Trophoblast cell (in vitro differentiated cells and primary cell): ENCODE results near the gene CEP41.
"Not testable (repeated sequence)": the region's sequence is repeated elsewhere in the genome, so short reads cannot be mapped to it uniquely, and the experiment has no call there.

Experiments used
- DNase-seq, 2 donors: peaks; one replicate each; pipeline ENCODE4 v3.0.0-alpha.2; 2016
- H2AFZ ChIP-seq: 2 replicates; pipeline ENCODE4 v1.6.1; 2013; ENCODE audit warnings: low read length, moderate library complexity, mild to moderate bottlenecking; ENCODE audit not compliant: insufficient read depth, poor library complexity
- H2AK5ac ChIP-seq: 2 replicates; pipeline ENCODE4 v1.6.1; 2013; ENCODE audit warnings: mild to moderate bottlenecking, low read length
- H2BK120ac ChIP-seq: 2 replicates; pipeline ENCODE4 v1.6.1; 2013; ENCODE audit warnings: low read length, mild to moderate bottlenecking, moderate library complexity; ENCODE audit not compliant: insufficient read depth, poor library complexity
- H2BK12ac ChIP-seq: 2 replicates; pipeline ENCODE4 v1.6.1; 2013; ENCODE audit warnings: mild to moderate bottlenecking, low read length, moderate library complexity
- H2BK5ac ChIP-seq: 2 replicates; pipeline ENCODE4 v1.6.1; 2013; ENCODE audit warnings: low read length, low read depth, moderate library complexity, mild to moderate bottlenecking; ENCODE audit not compliant: poor library complexity
- H3K14ac ChIP-seq: 2 replicates; pipeline ENCODE4 v1.6.1; 2013; ENCODE audit warnings: mild to moderate bottlenecking, low read length
- H3K18ac ChIP-seq: 2 replicates; pipeline ENCODE4 v1.6.1; 2013; ENCODE audit warnings: mild to moderate bottlenecking, low read length
- H3K23ac ChIP-seq: 2 replicates; pipeline ENCODE4 v1.6.1; 2013; ENCODE audit warnings: low read length
- H3K27ac ChIP-seq: 2 replicates; pipeline ENCODE4 v1.5.1; 2013; ENCODE audit warnings: low read depth, mild to moderate bottlenecking, inconsistent platforms, low read length, moderate library complexity
- H3K27me3 ChIP-seq: 2 replicates; pipeline ENCODE4 v1.6.1; 2013; ENCODE audit warnings: inconsistent platforms, mild to moderate bottlenecking, low read length, moderate library complexity; ENCODE audit not compliant: insufficient read depth
- H3K36me3 ChIP-seq, 2 experiments: 1 replicate in 1 of 2; 2 replicates in 1 of 2; pipeline ENCODE4 v1.6.1; 2013; ENCODE audit warnings: low read length in 2 of 2, mild to moderate bottlenecking in 2 of 2, moderate library complexity in 1 of 2; ENCODE audit not compliant: insufficient read depth in 2 of 2, control insufficient read depth in 1 of 2
- H3K4ac ChIP-seq: 2 replicates; pipeline ENCODE4 v1.6.1; 2013; ENCODE audit warnings: low read depth, mild to moderate bottlenecking, low read length, moderate library complexity
- H3K4me1 ChIP-seq, 2 experiments: 1 replicate in 1 of 2; 2 replicates in 1 of 2; pipeline ENCODE4 v1.6.1; 2013; ENCODE audit warnings: low read length in 2 of 2, mild to moderate bottlenecking in 2 of 2, moderate library complexity in 1 of 2; ENCODE audit not compliant: insufficient read depth in 2 of 2, control insufficient read depth in 1 of 2
- H3K4me2 ChIP-seq: 2 replicates; pipeline ENCODE4 v1.6.1; 2013; ENCODE audit warnings: inconsistent platforms, mild to moderate bottlenecking, low read length, moderate library complexity
- H3K4me3 ChIP-seq: 2 replicates; pipeline ENCODE4 v1.5.1; 2013; ENCODE audit warnings: mild to moderate bottlenecking, low read depth, low read length, inconsistent platforms
- H3K79me1 ChIP-seq: one replicate; pipeline ENCODE4 v1.6.1; 2013; ENCODE audit warnings: low read length
- H3K79me2 ChIP-seq: 2 replicates; pipeline ENCODE4 v1.6.1; 2013; ENCODE audit warnings: low read length, mild to moderate bottlenecking; ENCODE audit not compliant: control insufficient read depth, insufficient read depth, poor library complexity
- H3K9ac ChIP-seq: 2 replicates; pipeline ENCODE4 v1.6.1; 2013; ENCODE audit warnings: mild to moderate bottlenecking, low read length
- H3K9me3 ChIP-seq: 2 replicates; pipeline ENCODE4 v1.6.1; 2013; ENCODE audit warnings: low read depth, mild to moderate bottlenecking, control low read depth, inconsistent platforms, low read length; ENCODE audit not compliant: insufficient read depth
- H4K12ac ChIP-seq: 2 replicates; pipeline ENCODE4 v1.6.1; 2013; ENCODE audit warnings: low read depth, mild to moderate bottlenecking, low read length, moderate library complexity
- H4K8ac ChIP-seq: 2 replicates; pipeline ENCODE4 v1.6.1; 2013; ENCODE audit warnings: low read depth, mild to moderate bottlenecking, low read length, moderate library complexity
- H4K91ac ChIP-seq: one replicate; pipeline ENCODE4 v1.6.1; 2013; ENCODE audit warnings: low read depth, mild to moderate bottlenecking, low read length, moderate library complexity
- WGBS: extraction: QIAGEN DNeasy Blood & Tissue Kit; methylation state at CpG from one replicate; pipeline ENCODE4 v1.1.7; 2013; ENCODE audit warnings: missing lambda C conversion rate; ENCODE audit not compliant: insufficient read length, insufficient coverage; ENCODE audit errors: extremely low coverage; 5-methylcytosine and 5-hydroxymethylcytosine counted together

CEP41 gene

DNA sequence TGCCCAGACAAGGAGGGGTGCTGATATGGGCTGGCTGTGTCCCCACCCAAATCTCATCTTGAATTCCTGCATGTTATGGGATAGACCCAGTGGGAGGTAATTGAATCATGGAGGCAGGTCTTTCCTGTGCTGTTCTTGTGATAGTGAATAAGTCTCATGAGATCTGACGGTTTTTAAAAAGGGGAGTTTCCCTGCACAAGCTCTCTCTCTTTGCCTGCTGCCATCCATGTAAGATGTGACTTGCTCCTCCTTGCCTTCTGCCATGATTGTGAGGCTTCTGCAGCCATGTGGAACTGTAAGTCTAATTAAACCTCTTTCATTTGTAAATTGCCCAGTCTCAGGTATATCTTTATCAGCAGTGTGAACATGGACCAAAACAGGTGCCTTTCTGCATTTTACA lies 64.4 kb downstream of the CEP41 start:
- H3K27ac ChIP-seq, H4K91ac ChIP-seq, H3K36me3 ChIP-seq, H4K8ac ChIP-seq, H3K4me2 ChIP-seq, H3K14ac ChIP-seq, DNase-seq, H3K27me3 ChIP-seq, H2AK5ac ChIP-seq, H4K12ac ChIP-seq, H3K23ac ChIP-seq, H3K9ac ChIP-seq, H3K4ac ChIP-seq, H2BK5ac ChIP-seq, H2BK12ac ChIP-seq, H2BK120ac ChIP-seq, H3K18ac ChIP-seq, H2AFZ ChIP-seq, H3K4me3 ChIP-seq: not testable (repeated sequence)
- Histone ChIP-seq H3K79me1 (peaks cover 46% of the 10 kb centered on the region), H3K79me2 (peaks cover 11% of the 10 kb centered on the region), H3K4me1 (peaks cover 23 to 37% of the 10 kb centered on the region in 2 experiments), H3K9me3 (peaks cover 14% of the 10 kb centered on the region)
- no CpG with 5 or more reads among the region's 1 CpG for WGBS

- Histone ChIP-seq H3K79me1 (peaks cover 53% of the 10 kb centered on the region), H3K79me2 (peaks cover 15% of the 10 kb centered on the region), H3K14ac (peak overlapping the region; percentile 99), H2AK5ac (peak overlapping the region; percentile 100), H4K8ac (peak overlapping the region; percentile 91), H3K36me3 (no peaks in the 10 kb centered on the region), H3K9ac (no peak overlapping the region), H3K4me2 (peak overlapping the region; percentile 2), H3K27ac (peak overlapping the region; percentile 100), H2AFZ (peak overlapping the region; percentile 98), H3K23ac (no peak overlapping the region), H2BK120ac (peak overlapping the region; percentile 100), H3K27me3 (no peaks in the 10 kb centered on the region), H3K18ac (peak overlapping the region; percentile 97), H4K91ac (peak overlapping the region; percentile 100), H3K4me1 (peaks cover 26 to 39% of the 10 kb centered on the region in 2 experiments), H2BK12ac (peak overlapping the region; percentile 100), H2BK5ac (peak overlapping the region; percentile 100), H3K9me3 (peaks cover 12% of the 10 kb centered on the region), H3K4me3 (no peak overlapping the region), H3K4ac (peak overlapping the region; percentile 97), H4K12ac (peak overlapping the region; percentile 64)
- WGBS: no CpG with 5 or more reads among the region's 6 CpGs
- no peak for DNase-seq
Measured at GRCh38 chr7:130374507-130374906, 66.3 kb downstream of the CEP41 start.

GRCh38 chr7:130372402-130373165 lies 68.2 kb downstream of the CEP41 start:
- Histone ChIP-seq H4K12ac (no peak overlapping the region), H3K79me1 (peaks cover 57% of the 10 kb centered on the region), H3K27ac (peak overlapping the region; percentile 100), H3K4ac (peak overlapping the region; percentile 62), H2BK12ac (peak overlapping the region; percentile 70), H3K9ac (no peak overlapping the region), H3K4me2 (no peak overlapping the region), H2AFZ (peak overlapping the region; percentile 14), H2AK5ac (peak overlapping the region; percentile 81), H3K36me3 (no peaks in the 10 kb centered on the region), H3K9me3 (peaks cover 10% of the 10 kb centered on the region), H3K23ac (no peak overlapping the region), H3K4me1 (peaks cover 32 to 39% of the 10 kb centered on the region in 2 experiments), H3K18ac (peak overlapping the region; percentile 72), H3K14ac (peak overlapping the region; percentile 80), H4K91ac (peak overlapping the region; percentile 86), H3K79me2 (peaks cover 17% of the 10 kb centered on the region), H4K8ac (peak overlapping the region; percentile 20), H3K4me3 (no peak overlapping the region), H3K27me3 (no peaks in the 10 kb centered on the region), H2BK5ac (peak overlapping the region; percentile 97), H2BK120ac (peak overlapping the region; percentile 81)
- no peak for DNase-seq
- WGBS: no CpG with 5 or more reads among the region's 11 CpGs

DNA sequence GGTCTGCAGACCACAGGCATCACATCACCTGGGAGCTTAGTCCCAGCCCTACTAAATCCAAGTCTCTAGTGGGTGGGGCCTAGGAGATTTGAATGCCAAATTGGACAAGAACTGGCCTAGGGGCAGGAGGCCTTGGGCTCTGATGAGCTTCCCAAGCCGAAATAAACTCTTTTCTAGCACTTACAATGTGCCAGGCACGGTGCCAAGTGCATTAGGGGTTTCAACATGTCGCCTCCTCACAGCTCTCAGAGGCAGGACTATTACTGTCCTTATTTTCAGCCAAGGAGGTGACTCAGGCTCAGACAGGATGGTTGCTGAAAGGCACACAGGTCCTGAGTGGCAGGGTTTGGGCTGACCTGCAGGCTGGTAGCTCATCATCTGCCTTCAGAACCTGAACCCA lies 69.8 kb downstream of the CEP41 start:
- H3K4me2 ChIP-seq: no peak overlapping the region
- peak overlapping the region; percentile 72 for H3K18ac ChIP-seq
- H3K79me1 ChIP-seq: peaks cover 63% of the 10 kb centered on the region
- H2BK12ac ChIP-seq: peak overlapping the region; percentile 59
- peak overlapping the region; percentile 86 for H4K91ac ChIP-seq
- H2AFZ ChIP-seq: no peak overlapping the region
- H3K36me3 ChIP-seq: no peaks in the 10 kb centered on the region
- peak overlapping the region; percentile 40 for H2BK120ac ChIP-seq
- peak overlapping the region; percentile 75 for H4K8ac ChIP-seq
- H3K27me3 ChIP-seq: no peaks in the 10 kb centered on the region
- H3K4ac ChIP-seq: peak overlapping the region; percentile 50
- H3K4me1 ChIP-seq: peaks cover 36 to 46% of the 10 kb centered on the region in 2 experiments
- no peak overlapping the region for H3K9ac ChIP-seq
- no CpG with 5 or more reads among the region's 3 CpGs for WGBS
- no peak overlapping the region for H3K23ac ChIP-seq
- no peak overlapping the region for H3K4me3 ChIP-seq
- peak overlapping the region; percentile 3 for H2BK5ac ChIP-seq
- peak overlapping the region; percentile 63 for H3K14ac ChIP-seq
- peak overlapping the region; percentile 11 for H2AK5ac ChIP-seq
- peaks cover 17% of the 10 kb centered on the region for H3K79me2 ChIP-seq
- H3K9me3 ChIP-seq: peaks cover 3% of the 10 kb centered on the region
- no peak overlapping the region for H4K12ac ChIP-seq
- no peak for DNase-seq
- H3K27ac ChIP-seq: no peak overlapping the region
